ENCODE measurements around the gene PRM1.

PRM1 gene

DNA sequence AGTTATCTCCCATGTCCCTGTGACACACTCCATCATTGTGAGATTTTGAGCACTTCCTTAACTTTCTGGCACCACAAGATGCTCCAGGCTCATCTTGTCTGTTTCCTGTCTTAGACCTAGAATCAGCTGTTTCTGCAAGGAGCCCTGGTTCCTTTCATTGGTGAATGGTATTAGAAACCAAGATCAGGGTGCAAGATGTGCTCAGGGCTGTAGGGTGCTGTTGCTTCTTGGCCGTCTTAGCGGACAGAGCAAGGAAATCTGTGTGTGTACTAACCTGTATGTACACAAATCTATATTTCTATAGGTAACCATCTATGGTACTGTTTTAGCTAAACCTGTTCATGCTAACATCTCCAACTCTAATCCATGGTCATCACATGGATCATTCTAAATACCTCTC is 8.1 kb upstream of the PRM1 start:
- no peak overlapping the region for H3K27ac Mint-ChIP-seq
- H3K27me3 Mint-ChIP-seq (ENCODE audit: low read depth), result peaks cover 9% of the 10 kb centered on the region
- H3K4me1 Mint-ChIP-seq, result peaks cover 8% of the 10 kb centered on the region
- H3K9me3 Mint-ChIP-seq, result peaks cover 4% of the 10 kb centered on the region
- TF ChIP-seq, protein P1, sequence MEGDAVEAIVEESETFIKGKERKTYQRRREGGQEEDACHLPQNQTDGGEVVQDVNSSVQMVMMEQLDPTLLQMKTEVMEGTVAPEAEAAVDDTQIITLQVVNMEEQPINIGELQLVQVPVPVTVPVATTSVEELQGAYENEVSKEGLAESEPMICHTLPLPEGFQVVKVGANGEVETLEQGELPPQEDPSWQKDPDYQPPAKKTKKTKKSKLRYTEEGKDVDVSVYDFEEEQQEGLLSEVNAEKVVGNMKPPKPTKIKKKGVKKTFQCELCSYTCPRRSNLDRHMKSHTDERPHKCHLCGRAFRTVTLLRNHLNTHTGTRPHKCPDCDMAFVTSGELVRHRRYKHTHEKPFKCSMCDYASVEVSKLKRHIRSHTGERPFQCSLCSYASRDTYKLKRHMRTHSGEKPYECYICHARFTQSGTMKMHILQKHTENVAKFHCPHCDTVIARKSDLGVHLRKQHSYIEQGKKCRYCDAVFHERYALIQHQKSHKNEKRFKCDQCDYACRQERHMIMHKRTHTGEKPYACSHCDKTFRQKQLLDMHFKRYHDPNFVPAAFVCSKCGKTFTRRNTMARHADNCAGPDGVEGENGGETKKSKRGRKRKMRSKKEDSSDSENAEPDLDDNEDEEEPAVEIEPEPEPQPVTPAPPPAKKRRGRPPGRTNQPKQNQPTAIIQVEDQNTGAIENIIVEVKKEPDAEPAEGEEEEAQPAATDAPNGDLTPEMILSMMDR (IDR thresholded peaks at IDR 0.05; ENCODE audit: unreplicated experiment in 3 of 3), result no peak
- no peaks in the 10 kb centered on the region for H3K36me3 Mint-ChIP-seq (ENCODE audit: low read depth)
- H3K4me3 Mint-ChIP-seq, result no peak overlapping the region

GRCh38 chr16:11285842-11286241 is 4.7 kb upstream of the PRM1 start:
- Mint-ChIP-seq H3K9me3 (peaks cover 4% of the 10 kb centered on the region), H3K27me3 (ENCODE audit: low read depth) (peaks cover 14% of the 10 kb centered on the region), H3K27ac (no peak overlapping the region), H3K36me3 (ENCODE audit: low read depth) (no peaks in the 10 kb centered on the region), H3K4me3 (no peak overlapping the region), H3K4me1 (no peaks in the 10 kb centered on the region)
- TF ChIP-seq, protein P1 (IDR thresholded peaks at IDR 0.05; ENCODE audit: unreplicated experiment in 3 of 3), result no peak

DNA sequence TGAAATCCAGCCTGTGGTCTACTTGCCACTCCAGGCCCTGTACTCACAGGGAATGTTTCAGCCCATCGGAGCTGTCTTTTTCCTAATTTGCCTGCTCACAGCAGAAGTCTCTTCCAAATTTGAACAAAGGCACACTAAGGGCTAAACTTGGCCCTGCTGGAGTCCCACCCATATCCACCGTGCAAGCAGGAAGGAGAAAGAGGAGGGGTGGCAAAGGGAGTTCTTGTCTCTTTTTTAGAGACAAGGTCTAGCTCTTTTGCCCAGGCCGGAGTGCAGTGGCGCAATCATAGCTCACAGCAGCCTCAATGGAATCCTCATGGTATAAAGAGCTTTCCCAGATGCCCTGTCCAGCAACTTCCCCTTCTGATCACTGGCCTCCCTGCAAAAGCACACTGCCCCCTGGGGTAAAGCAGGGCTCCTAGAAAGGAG is 2.7 kb upstream of the PRM1 start:
- Mint-ChIP-seq H3K4me3 (no peak overlapping the region), H3K9me3 (peaks cover 4% of the 10 kb centered on the region), H3K36me3 (ENCODE audit: low read depth) (no peaks in the 10 kb centered on the region), H3K27me3 (ENCODE audit: low read depth) (peaks cover 14% of the 10 kb centered on the region), H3K4me1 (no peaks in the 10 kb centered on the region), H3K27ac (no peak overlapping the region)
- TF ChIP-seq, protein P1 (IDR thresholded peaks at IDR 0.05; ENCODE audit: unreplicated experiment in 3 of 3), result no peak

DNA sequence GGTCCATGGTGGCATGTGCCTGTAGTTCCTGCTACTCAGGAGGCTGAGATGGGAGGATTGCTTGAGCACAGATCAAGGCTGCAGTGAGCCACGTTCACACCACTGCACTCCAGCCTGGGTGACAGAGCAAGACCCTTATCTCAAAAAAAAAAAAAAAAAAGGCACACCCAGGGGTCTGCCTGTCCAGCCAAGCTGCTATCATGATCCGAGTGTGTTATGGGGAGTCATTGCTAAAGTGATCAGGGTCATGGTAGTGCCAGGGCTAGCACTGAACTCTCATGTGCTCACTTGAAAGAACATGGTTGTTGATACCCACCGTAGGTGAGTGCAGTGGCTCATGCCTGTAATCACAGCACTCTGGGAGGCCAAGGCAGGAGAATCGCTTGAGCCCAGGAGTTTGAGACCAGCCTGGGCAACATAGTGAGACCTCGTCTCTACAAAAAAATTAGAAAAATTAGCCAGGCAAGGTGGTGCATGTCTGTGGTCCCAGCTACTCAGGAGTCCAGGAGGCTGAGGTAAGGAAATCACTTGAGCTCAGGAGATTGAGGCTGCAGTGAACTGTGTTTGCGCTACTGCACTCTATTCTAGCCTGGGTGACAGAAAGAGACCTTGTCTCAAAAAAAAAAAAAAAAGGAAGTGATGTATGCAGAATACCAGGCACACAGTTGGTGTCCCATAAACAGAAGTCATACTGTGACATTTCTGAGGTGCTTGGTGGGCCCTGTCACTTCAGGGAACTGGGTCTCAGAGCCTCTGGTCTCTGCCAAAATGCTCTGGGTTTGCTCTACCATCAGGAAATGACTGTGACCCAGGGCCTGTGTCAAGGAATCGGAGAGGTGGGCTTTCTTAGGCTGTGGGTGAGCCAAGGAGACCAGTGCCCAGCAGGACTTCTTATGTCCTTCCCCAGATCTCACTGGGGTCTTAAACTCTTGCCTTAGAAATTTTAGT is 2.2 kb downstream of the PRM1 start:
- H3K9me3 Mint-ChIP-seq, result no peaks in the 10 kb centered on the region
- no peak overlapping the region for H3K27ac Mint-ChIP-seq
- TF ChIP-seq, protein P1 (IDR thresholded peaks at IDR 0.05; ENCODE audit: unreplicated experiment in 3 of 3), result no peak
- no peak overlapping the region for H3K4me3 Mint-ChIP-seq
- peaks cover 2% of the 10 kb centered on the region for H3K4me1 Mint-ChIP-seq
- H3K27me3 Mint-ChIP-seq (ENCODE audit: low read depth), result peaks cover 13% of the 10 kb centered on the region
- no peaks in the 10 kb centered on the region for H3K36me3 Mint-ChIP-seq (ENCODE audit: low read depth)

DNA sequence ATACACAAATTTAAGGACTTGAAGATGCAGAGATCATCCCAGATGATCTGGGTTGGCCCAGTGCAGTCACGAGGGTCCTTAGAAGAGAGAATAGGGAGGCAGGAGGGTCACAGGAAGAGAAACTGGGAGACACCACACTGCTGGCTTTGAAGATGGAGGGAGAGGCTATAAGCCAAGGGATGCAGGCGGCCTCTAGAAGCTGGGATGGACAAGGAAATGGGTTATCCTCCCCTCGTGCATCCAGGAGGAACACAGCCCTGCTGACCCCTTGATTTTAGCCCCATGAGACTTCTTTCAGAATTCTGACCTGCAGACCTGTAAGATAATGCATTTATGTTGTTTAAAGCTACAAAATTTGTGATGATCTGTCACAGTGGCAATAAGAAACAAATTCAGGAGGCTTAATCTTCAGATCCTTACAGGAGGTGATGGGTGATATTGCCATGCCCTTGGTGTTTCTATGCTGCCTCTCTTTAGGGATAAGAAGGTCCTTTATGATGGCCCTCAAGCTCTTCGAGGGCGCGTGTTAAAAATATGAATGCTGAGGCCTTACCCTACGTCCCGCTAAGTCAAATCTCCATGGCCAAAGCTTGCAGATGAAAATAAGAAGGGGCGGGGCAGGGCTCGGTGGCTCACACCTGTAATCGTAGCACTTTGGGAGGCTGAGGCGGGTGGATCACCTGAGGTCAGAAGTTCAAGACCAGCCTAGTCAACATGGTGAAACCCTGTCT is 3.4 kb downstream of the PRM1 start:
- H3K36me3 Mint-ChIP-seq (ENCODE audit: low read depth), result no peaks in the 10 kb centered on the region
- no peaks in the 10 kb centered on the region for H3K9me3 Mint-ChIP-seq
- H3K27ac Mint-ChIP-seq, result no peak overlapping the region
- no peak overlapping the region for H3K4me3 Mint-ChIP-seq
- peaks cover 8% of the 10 kb centered on the region for H3K27me3 Mint-ChIP-seq (ENCODE audit: low read depth)
- TF ChIP-seq, protein P1 (IDR thresholded peaks at IDR 0.05; ENCODE audit: unreplicated experiment in 3 of 3), result no peak
- H3K4me1 Mint-ChIP-seq, result peaks cover 10% of the 10 kb centered on the region
